H1 (cell line): Measurements from ENCODE around the gene KRT4. TPM values are rescaled to one million over a fixed set of nuclear protein-coding genes. Genes with fewer than 3 reads are reported as not detected.

ENCODE experiments used
- CTCF ChIA-PET: fragments of 300-600 bp; sonication (Branson Sonifier 250); formaldehyde crosslinking; loops from one replicate; lab custom pipeline; 2021; ENCODE audit not compliant: partially characterized antibody; lab: Charles Lee
- POLR2A ChIA-PET: fragments of 300-600 bp; sonication (Branson Sonifier 250); formaldehyde crosslinking; loops from one replicate; lab custom pipeline; 2021; ENCODE audit warnings: inconsistent platforms; ENCODE audit not compliant: partially characterized antibody; lab: Charles Lee
- DNase-seq, 2 experiments: peaks; one replicate each; pipeline versions ENCODE4 v3.0.0 to v3.0.0-alpha.2; 2010 to 2022; ENCODE audit warnings: low spot score in 2 of 2, low read depth in 1 of 2, mixed read lengths in 1 of 2
- FAIRE-seq: peaks from 2 replicates; lab custom pipeline; 2011; peaks lifted over from hg19 to GRCh38; lab: Jason Lieb, UNC
- H2AFZ ChIP-seq: 2 replicates; pipeline ENCODE4 v1.8.1; 2012; ENCODE audit warnings: low read length, inconsistent platforms
- H2AK5ac ChIP-seq: 2 replicates; pipeline ENCODE4 v1.6.1; 2013; ENCODE audit warnings: low read depth, low read length
- H2BK120ac ChIP-seq: replicated peaks from 2 replicates; pipeline ENCODE3; 2013; ENCODE audit warnings: low read depth, low read length, inconsistent platforms
- H2BK12ac ChIP-seq: 2 replicates; pipeline ENCODE4 v1.6.1; 2013; ENCODE audit warnings: low read depth, low read length
- H2BK15ac ChIP-seq: 2 replicates; pipeline ENCODE4 v1.6.1; 2013; ENCODE audit warnings: low read length
- H2BK20ac ChIP-seq: 2 replicates; pipeline ENCODE4 v1.6.1; 2013; ENCODE audit warnings: low read length
- H2BK5ac ChIP-seq: 2 replicates; pipeline ENCODE4 v1.6.1; 2013; ENCODE audit warnings: low read depth, low read length
- H3K14ac ChIP-seq: 2 replicates; pipeline ENCODE4 v1.6.1; 2013; ENCODE audit warnings: inconsistent platforms; ENCODE audit not compliant: insufficient read length
- H3K18ac ChIP-seq: 2 replicates; pipeline ENCODE4 v1.6.1; 2013; ENCODE audit warnings: low read length; ENCODE audit errors: extremely low read depth
- H3K23ac ChIP-seq: 2 replicates; pipeline ENCODE4 v1.6.1; 2013; ENCODE audit warnings: inconsistent platforms; ENCODE audit not compliant: insufficient read length
- H3K23me2 ChIP-seq: 2 replicates; pipeline ENCODE4 v1.6.1; 2013; ENCODE audit warnings: low read depth, low read length
- H3K27ac ChIP-seq: 2 replicates; pipeline ENCODE4 v1.6.1; 2011; ENCODE audit warnings: low read depth, low read length, inconsistent platforms
- H3K27me3 ChIP-seq, 4 experiments: replicated peaks in 1 of 4; 1 replicate in 1 of 4; 2 replicates in 3 of 4; pipeline versions ENCODE4 v1.6.1 to v1.8.1; 2011 to 2013; ENCODE audit warnings: low read length in 3 of 4, mild to moderate bottlenecking in 3 of 4, inconsistent platforms in 2 of 4, mixed read lengths in 2 of 4, moderate library complexity in 1 of 4; ENCODE audit not compliant: control insufficient read depth in 3 of 4, insufficient read depth in 3 of 4; ENCODE audit errors: extremely low read depth in 1 of 4
- H3K36me3 ChIP-seq, 4 experiments: 2 replicates each; pipeline versions ENCODE4 v1.6.1 to v1.8.1; 2011 to 2013; ENCODE audit warnings: mild to moderate bottlenecking in 4 of 4, low read length in 3 of 4, moderate library complexity in 2 of 4, control low read depth in 1 of 4, inconsistent platforms in 1 of 4; ENCODE audit not compliant: insufficient read depth in 4 of 4, control insufficient read depth in 2 of 4
- H3K4ac ChIP-seq: replicated peaks from 2 replicates; pipeline ENCODE3; 2013; ENCODE audit warnings: low read length, low read depth, mixed read lengths, inconsistent platforms; ENCODE audit not compliant: insufficient read length
- H3K4me1 ChIP-seq, 4 experiments: replicated peaks in 1 of 4; 1 replicate in 1 of 4; 2 replicates in 3 of 4; pipeline versions ENCODE4 v1.6.1 to v1.8.1; 2011 to 2013; ENCODE audit warnings: low read length in 3 of 4, inconsistent platforms in 2 of 4, mixed read lengths in 1 of 4; ENCODE audit not compliant: insufficient read depth in 4 of 4, control insufficient read depth in 3 of 4
- H3K4me2 ChIP-seq, 2 experiments: 2 replicates each; pipeline versions ENCODE4 v1.6.1 to v1.8.1; 2011 to 2013; ENCODE audit warnings: low read depth in 2 of 2, low read length in 2 of 2, control low read depth in 1 of 2, inconsistent platforms in 1 of 2, mild to moderate bottlenecking in 1 of 2; ENCODE audit not compliant: insufficient read depth in 1 of 2
- H3K4me3 ChIP-seq, 4 experiments: fragments of 200-600, 300-600 bp in 1 of 4; sonication (generic), shearing (Covaris generic), sonication (Bioruptor Twin) in 1 of 4; 2 replicates each; pipeline versions ENCODE4 v1.5.1 to v1.8.1; 2011 to 2016; ENCODE audit warnings: low read length in 4 of 4, low read depth in 3 of 4, control low read depth in 2 of 4, inconsistent platforms in 2 of 4, mild to moderate bottlenecking in 2 of 4, mixed read lengths in 1 of 4, moderate library complexity in 1 of 4; ENCODE audit not compliant: insufficient read depth in 2 of 4; ENCODE audit errors: extremely low read depth in 1 of 4
- H3K56ac ChIP-seq: replicated peaks from 2 replicates; pipeline ENCODE3; 2013; ENCODE audit warnings: low read depth, mild to moderate bottlenecking, mixed read lengths, low read length, inconsistent platforms; ENCODE audit not compliant: insufficient read length
- H3K79me1 ChIP-seq: 2 replicates; pipeline ENCODE4 v1.6.1; 2013; ENCODE audit warnings: low read depth, low read length, control low read depth
- H3K79me2 ChIP-seq, 2 experiments: 2 replicates each; pipeline versions ENCODE4 v1.6.1 to v1.8.1; 2012 to 2013; ENCODE audit warnings: low read length in 2 of 2, mild to moderate bottlenecking in 2 of 2, inconsistent platforms in 1 of 2; ENCODE audit not compliant: insufficient read depth in 2 of 2, control insufficient read depth in 1 of 2
- H3K9ac ChIP-seq, 4 experiments: replicated peaks in 1 of 4; 1 replicate in 1 of 4; 2 replicates in 3 of 4; pipeline versions ENCODE4 v1.6.1 to v1.8.1; 2011 to 2013; ENCODE audit warnings: low read depth in 3 of 4, low read length in 3 of 4, control low read depth in 2 of 4, mild to moderate bottlenecking in 2 of 4, moderate library complexity in 2 of 4, inconsistent platforms in 1 of 4; ENCODE audit errors: extremely low read depth in 1 of 4
- H3K9me3 ChIP-seq, 2 experiments: 2 replicates each; pipeline versions ENCODE4 v1.6.1 to v1.8.1; 2012 to 2013; ENCODE audit warnings: mild to moderate bottlenecking in 2 of 2, moderate library complexity in 2 of 2, control low read depth in 1 of 2, inconsistent platforms in 1 of 2, low read depth in 1 of 2, low read length in 1 of 2, mixed read lengths in 1 of 2; ENCODE audit not compliant: insufficient read depth in 2 of 2
- H4K20me1 ChIP-seq, 2 experiments: replicated peaks in 1 of 2; 2 replicates each; pipeline versions ENCODE3 to v1.8.1; 2011 to 2013; ENCODE audit warnings: inconsistent platforms in 2 of 2, low read length in 2 of 2, mild to moderate bottlenecking in 1 of 2; ENCODE audit not compliant: insufficient read depth in 2 of 2, control insufficient read depth in 1 of 2
- H4K5ac ChIP-seq: 2 replicates; pipeline ENCODE4 v1.6.1; 2013; ENCODE audit warnings: low read length, low read depth, mixed read lengths, inconsistent platforms; ENCODE audit not compliant: insufficient read length
- H4K8ac ChIP-seq: 2 replicates; pipeline ENCODE4 v1.8.0; 2013; ENCODE audit warnings: mild to moderate bottlenecking, moderate library complexity, low read length, inconsistent platforms; ENCODE audit not compliant: insufficient read depth; ENCODE audit errors: extremely low read depth
- H4K91ac ChIP-seq: replicated peaks from 2 replicates; pipeline ENCODE3; 2013; ENCODE audit warnings: low read length, mixed read lengths, inconsistent platforms; ENCODE audit not compliant: insufficient read length
- WGBS, 2 experiments: shearing (Covaris generic) in 1 of 2; methylation state at CpG; one replicate each; pipeline versions ENCODE4 v1.1.6 to v1.1.7; 2013 to 2015; ENCODE audit warnings: low lambda C conversion rate in 2 of 2, mixed read lengths in 2 of 2, inconsistent platforms in 1 of 2, low coverage in 1 of 2, missing lambda C conversion rate in 1 of 2; ENCODE audit not compliant: insufficient replicate concordance in 2 of 2, insufficient coverage in 1 of 2, insufficient read length in 1 of 2; ENCODE audit errors: extremely low coverage in 1 of 2, missing lambda C conversion rate in 1 of 2; 5-methylcytosine and 5-hydroxymethylcytosine counted together
- polyA plus RNA-seq, 7 experiments: library from polyadenylated mRNA; depleted of rRNA in 3 of 7; stranded (reverse) in 5 of 7; unstranded in 2 of 7; fragments of >200 nt in 5 of 7; fragments of 200-250 nt in 2 of 7; gene quantifications; 1 replicate in 5 of 7; 2 replicates in 1 of 7; 4 replicates in 1 of 7; pipeline versions ENCODE4 v1.2.1 to v1.2.3, GENCODE V29; 2011 to 2013; ENCODE audit warnings: missing spikeins in 2 of 7, mixed read lengths in 2 of 7
- total RNA-seq: library from RNA; stranded (reverse); fragmentation: NEBNext Ultra II Directional; extraction: Animal tissue kit (Norgen Biotek cat#: 25700); gene quantifications from 2 replicates; pipeline ENCODE4 v1.2.1, GENCODE V29; 2021
- TF ChIP-seq, protein P1 (sequence below): IDR thresholded peaks from 2 replicates; pipeline ENCODE4 v1.6.1; 2012; ENCODE audit warnings: low read length, inconsistent platforms
- TF ChIP-seq, protein P2 (sequence below), 3 experiments: IDR thresholded peaks; 1 replicate in 2 of 3; 2 replicates in 1 of 3; pipeline versions ENCODE4 v1.5.1 to v1.6.1; 2011; ENCODE audit warnings: low read length in 3 of 3, mild to moderate bottlenecking in 3 of 3, inconsistent platforms in 2 of 3, low read depth in 1 of 3, moderate library complexity in 1 of 3; ENCODE audit not compliant: insufficient read depth in 1 of 3; ENCODE audit errors: control extremely low read depth in 1 of 3

KRT4 gene
- total and polyA plus RNA-seq, 2 of the 8 experiments (the other 6 are each of a cell fraction or from before 2014, with no cell fraction given) = not detected

DNA sequence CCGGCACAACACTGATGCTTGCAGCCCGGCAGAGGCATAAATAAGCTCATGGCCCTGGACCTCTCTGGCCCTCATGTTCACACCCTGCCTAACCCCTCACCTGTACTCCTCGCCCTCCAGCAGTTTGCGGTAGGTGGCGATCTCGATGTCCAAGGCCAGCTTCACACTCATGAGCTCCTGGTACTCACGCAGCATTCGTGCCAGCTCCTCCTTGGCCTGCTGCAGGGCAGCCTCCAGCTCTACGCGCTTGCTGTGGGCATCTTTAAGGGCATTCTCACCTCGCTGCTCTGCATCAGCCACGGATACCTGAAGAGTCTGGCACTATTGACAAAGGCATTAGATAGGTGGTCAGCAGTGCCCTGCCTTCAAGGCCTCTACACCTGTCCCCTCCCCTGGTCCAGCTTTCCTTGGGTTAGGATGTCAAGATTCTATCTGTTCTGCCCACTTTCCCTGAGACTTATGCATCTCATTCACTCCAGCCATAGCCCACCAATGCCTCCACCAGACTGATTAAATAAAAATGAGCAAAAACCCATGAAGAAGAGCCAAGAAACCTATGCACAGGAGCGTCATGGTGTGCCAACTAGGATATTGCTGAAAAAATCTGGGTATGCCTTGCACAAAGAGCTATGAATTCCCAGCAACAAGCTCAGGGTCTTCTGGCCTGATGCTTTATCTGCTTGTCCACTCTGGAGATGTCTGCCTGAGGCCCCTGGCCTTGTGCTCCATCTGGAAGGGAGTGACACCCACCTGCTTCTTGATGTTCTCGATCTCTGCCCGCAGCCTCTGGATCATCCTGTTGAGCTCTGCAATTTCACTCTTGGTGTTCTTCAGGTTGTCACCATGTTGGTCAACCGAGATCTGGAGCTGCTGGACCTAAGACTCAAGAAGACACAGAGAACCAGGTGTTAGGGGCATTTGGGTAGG, 6.1 kb downstream of the KRT4 start:
- Histone ChIP-seq H2AFZ (no peak overlapping the region), H3K9me3 (no peaks in the 10 kb centered on the region), H2BK20ac (no peak overlapping the region), H3K4ac (no peak overlapping the region), H3K4me3 (no peak overlapping the region), H3K14ac (no peak overlapping the region), H2BK5ac (no peak overlapping the region), H3K79me2 (no peaks in the 10 kb centered on the region), H3K4me2 (no peak overlapping the region), H3K36me3 (no peaks in the 10 kb centered on the region), H4K8ac (no peak overlapping the region; the same call in 1 of the 2 replicates), H3K23me2 (peaks cover 2% of the 10 kb centered on the region; the same call in 1 of the 2 replicates), H3K4me1 (peaks cover 3 to 6% (median 4%) of the 10 kb centered on the region in 4 experiments), H3K9ac (no peak overlapping the region), H3K79me1 (no peaks in the 10 kb centered on the region), H3K23ac (no peak overlapping the region), H2BK15ac (no peak overlapping the region), H3K18ac (no peak overlapping the region), H4K20me1 (no peaks in the 10 kb centered on the region), H3K56ac (no peak overlapping the region), H2BK12ac (no peak overlapping the region), H3K27ac (no peak overlapping the region), H4K91ac (no peak overlapping the region), H2AK5ac (no peak overlapping the region), H2BK120ac (no peak overlapping the region), H4K5ac (no peak overlapping the region), H3K27me3 (no peaks in the 10 kb centered on the region)
- POLR2A ChIA-PET = interaction anchor here (0.6 kb wide), 2 partner anchors 172 to 179 kb away, joined by 3 read pairs; no protein-coding TSS in a partner anchor
- TF ChIP-seq, protein P1, sequence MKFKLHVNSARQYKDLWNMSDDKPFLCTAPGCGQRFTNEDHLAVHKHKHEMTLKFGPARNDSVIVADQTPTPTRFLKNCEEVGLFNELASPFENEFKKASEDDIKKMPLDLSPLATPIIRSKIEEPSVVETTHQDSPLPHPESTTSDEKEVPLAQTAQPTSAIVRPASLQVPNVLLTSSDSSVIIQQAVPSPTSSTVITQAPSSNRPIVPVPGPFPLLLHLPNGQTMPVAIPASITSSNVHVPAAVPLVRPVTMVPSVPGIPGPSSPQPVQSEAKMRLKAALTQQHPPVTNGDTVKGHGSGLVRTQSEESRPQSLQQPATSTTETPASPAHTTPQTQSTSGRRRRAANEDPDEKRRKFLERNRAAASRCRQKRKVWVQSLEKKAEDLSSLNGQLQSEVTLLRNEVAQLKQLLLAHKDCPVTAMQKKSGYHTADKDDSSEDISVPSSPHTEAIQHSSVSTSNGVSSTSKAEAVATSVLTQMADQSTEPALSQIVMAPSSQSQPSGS = no peak
- TF ChIP-seq, protein P2, sequence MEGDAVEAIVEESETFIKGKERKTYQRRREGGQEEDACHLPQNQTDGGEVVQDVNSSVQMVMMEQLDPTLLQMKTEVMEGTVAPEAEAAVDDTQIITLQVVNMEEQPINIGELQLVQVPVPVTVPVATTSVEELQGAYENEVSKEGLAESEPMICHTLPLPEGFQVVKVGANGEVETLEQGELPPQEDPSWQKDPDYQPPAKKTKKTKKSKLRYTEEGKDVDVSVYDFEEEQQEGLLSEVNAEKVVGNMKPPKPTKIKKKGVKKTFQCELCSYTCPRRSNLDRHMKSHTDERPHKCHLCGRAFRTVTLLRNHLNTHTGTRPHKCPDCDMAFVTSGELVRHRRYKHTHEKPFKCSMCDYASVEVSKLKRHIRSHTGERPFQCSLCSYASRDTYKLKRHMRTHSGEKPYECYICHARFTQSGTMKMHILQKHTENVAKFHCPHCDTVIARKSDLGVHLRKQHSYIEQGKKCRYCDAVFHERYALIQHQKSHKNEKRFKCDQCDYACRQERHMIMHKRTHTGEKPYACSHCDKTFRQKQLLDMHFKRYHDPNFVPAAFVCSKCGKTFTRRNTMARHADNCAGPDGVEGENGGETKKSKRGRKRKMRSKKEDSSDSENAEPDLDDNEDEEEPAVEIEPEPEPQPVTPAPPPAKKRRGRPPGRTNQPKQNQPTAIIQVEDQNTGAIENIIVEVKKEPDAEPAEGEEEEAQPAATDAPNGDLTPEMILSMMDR (IDR thresholded peaks at IDR 0.05; ENCODE audit: control extremely low read depth in 1 of 3, insufficient read depth in 1 of 3, low read depth in 1 of 3, low read length in 3 of 3) = peak in 1 of 3 experiments; percentile 22; a peak in 1 of 4 replicates
- no peak for DNase-seq
- WGBS, 2 experiments = 87% methylated on average over 16 of the region's 16 CpGs; no CpG with 5 or more reads in 1 of the 2 experiments
- CTCF ChIA-PET = interaction anchor here (0.6 to 3.0 kb wide), 14 partner anchors 9 to 684 kb away, joined by 3 to 11 read pairs (median 4); no protein-coding TSS in a partner anchor
- no peak for FAIRE-seq
